ENCODE results near the gene LRRK2.

DNA sequence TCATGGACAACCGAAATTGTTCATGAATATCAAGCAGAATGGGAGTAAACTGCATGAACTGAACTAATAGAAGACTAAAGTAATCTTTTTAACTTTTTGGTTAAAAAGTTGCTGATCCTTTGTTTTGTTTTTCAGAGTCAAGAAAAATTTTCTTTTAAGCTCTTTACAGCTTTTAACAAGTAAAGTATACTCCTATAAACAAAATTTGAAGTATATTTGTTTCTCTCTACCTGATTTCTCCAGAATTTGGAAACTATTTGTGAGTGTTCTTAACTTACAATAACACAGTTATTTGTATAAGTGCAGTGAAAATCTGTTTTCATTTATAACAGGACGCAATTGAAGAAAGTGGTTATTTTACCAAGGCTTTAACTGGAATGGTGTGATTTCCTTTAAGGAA, 12.2 kb upstream of the LRRK2 start:
- TF ChIP-seq, protein P1, sequence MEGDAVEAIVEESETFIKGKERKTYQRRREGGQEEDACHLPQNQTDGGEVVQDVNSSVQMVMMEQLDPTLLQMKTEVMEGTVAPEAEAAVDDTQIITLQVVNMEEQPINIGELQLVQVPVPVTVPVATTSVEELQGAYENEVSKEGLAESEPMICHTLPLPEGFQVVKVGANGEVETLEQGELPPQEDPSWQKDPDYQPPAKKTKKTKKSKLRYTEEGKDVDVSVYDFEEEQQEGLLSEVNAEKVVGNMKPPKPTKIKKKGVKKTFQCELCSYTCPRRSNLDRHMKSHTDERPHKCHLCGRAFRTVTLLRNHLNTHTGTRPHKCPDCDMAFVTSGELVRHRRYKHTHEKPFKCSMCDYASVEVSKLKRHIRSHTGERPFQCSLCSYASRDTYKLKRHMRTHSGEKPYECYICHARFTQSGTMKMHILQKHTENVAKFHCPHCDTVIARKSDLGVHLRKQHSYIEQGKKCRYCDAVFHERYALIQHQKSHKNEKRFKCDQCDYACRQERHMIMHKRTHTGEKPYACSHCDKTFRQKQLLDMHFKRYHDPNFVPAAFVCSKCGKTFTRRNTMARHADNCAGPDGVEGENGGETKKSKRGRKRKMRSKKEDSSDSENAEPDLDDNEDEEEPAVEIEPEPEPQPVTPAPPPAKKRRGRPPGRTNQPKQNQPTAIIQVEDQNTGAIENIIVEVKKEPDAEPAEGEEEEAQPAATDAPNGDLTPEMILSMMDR (IDR thresholded peaks at IDR 0.05): no peak
- TF ChIP-seq POLR2A (IDR thresholded peaks at IDR 0.05): no peak

Measured in vagina (tissue), 2 donors.